CD4-positive, alpha-beta T cell treated with Interleukin-12 subunit alpha and Interleukin-12 subunit beta, for 1 hour (primary cell): Measurements from ENCODE around the gene ANO2.
"Not testable (repeated sequence)": the region's sequence is repeated elsewhere in the genome, so short reads cannot be mapped to it uniquely, and the experiment has no call there.

Source experiments
- DNase-seq: peaks from one replicate; pipeline ENCODE4 v3.0.0-alpha.2; 2020

Gene ANO2

GRCh38 chr12:5915511-5915910, 29.5 kb downstream of the ANO2 start:
- DNase-seq: no peak

GRCh38 chr12:5914387-5915149, 30.5 kb downstream of the ANO2 start:
- DNase-seq: no peak

DNA sequence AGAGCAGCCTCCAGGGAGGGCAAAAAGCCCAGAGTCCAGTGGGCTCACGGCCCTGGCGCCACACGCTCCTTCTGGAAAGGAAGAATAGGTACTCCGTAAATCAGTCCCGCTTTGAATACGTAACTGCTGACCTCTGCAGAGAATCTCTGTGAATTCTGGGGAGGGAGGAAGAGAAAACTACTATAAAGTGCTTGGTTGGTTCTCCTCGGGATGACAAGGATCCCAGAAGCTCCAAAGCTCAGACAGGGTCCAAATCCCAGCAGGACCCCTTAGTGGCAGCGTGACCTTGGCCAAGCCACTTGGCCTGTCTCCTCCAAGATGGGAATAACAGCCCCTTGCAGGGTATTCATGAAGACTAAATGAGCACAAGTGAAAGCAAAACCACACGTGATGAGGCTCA, 31.7 kb downstream of the ANO2 start:
- no peak for DNase-seq

DNA sequence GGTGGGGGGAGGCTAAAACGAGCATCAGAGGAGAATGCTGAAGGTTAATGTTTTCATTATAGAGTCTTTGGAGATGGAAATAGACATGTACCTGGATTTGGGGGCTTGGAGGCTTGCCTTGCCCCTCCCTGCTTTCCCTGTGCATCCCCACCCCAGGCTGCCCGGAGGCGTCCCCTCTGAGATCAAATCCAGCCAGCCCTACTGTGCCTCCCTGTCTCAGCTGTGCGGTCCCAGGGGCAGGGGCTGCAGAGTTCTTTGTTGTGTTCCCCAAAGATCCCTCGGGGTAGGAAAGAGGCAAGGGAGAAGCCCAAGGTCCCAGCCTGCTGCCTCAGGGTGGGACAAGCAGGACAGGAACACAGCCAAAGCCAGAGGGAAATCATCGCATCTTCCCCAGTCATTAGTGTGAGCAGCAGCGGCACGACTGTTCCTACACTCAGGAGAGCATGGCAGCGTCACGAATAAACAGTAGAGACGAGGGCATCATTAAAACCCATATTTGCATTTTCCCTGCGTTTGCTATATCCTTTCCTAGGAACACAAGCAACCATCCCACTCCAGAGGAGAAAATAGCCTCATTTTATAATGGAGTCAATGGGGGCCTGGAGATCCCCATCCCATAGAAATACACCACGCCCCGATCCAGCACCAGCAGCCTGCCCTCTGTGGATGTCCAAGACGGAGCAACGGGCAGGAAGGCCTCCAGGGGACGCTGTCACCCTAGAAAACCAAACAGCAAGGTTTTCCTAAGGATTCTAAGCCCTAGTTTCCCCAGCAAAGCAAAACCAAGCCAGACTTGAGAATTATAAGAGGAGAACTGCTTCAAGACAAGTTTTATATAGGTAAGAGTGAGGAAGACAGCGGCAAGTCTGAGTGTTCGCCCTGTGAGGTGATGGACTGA, 32.4 kb downstream of the ANO2 start:
- no peak for DNase-seq

GRCh38 chr12:5912011-5912410, 33.0 kb downstream of the ANO2 start:
- DNase-seq: no peak

DNA sequence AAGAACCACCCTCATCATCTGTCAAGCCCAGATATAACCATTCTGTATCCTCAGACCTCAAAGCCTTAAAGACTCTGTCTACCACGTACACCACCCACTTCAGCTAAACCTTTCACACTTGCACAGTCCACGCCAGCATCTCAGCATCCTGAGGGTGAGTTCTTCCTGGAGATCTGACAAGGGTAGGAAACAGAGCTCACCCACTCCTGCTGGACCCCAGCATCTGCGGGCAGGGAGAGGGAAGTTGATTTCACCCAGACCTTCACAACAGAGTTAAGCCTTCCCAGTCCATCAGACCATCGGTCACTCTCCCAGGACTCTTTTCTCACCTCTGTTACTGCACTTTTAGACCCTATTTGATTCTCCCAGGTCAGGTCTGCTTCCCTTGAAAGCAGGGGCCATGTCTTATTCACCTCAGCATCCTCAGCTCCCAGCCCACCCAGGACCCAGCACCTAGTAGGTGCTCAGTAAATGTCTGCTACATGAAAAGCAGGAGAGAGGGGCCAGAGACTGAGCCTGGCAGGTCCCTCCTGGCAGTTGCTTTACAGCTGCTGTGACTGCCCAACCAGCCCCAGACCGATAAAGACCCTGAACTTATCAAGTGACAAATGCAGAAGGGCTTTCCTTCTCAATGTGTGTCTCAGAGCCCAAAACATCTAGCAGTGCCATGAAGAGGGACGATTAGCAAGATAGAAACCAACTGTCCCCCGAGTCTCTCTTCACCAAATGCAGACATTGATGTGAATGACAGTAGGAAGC, 34.1 kb downstream of the ANO2 start:
- no peak for DNase-seq

DNA sequence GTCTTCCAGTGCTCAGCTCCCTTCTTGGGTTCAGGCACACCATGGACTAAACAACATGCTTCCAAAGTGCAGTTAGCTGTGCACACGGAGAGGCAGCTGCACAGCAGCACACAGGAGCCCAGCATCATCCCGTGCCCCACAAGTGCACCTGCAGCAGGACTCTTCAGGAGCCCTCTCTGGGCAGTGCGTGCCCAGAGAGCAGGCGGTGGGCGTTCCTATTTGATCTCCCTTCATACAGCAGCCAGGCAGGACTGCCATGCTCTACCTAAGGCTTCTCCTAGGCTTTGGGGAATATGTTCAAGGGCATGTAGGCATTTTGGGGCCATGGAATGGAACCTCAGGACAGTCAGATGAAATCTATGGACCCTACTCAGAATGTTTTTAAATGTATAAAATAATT, 35.5 kb downstream of the ANO2 start:
- no peak for DNase-seq

DNA sequence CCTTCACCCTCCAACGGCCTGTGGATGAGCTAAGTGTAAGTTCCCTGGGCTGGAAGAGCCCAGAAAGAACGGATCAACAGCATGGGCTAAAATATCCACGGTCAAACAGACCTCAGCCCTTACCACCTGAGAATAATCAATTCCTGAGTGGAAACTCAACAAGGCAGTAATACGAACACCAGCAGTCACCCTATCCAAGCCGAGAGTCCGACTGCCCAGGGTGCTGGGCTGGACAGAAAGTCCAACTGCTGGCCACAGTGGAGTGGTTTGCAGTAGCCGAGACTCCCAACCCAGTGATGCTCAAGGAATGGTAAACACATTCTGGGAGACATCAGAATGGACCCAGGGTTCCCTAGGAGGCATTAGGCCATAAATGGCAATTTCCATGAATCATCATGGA, 36.8 kb downstream of the ANO2 start:
- DNase-seq: no peak

- no peak for DNase-seq
These were observed 37.3 kb downstream of the ANO2 start for GRCh38 chr12:5907807-5908206.

DNA sequence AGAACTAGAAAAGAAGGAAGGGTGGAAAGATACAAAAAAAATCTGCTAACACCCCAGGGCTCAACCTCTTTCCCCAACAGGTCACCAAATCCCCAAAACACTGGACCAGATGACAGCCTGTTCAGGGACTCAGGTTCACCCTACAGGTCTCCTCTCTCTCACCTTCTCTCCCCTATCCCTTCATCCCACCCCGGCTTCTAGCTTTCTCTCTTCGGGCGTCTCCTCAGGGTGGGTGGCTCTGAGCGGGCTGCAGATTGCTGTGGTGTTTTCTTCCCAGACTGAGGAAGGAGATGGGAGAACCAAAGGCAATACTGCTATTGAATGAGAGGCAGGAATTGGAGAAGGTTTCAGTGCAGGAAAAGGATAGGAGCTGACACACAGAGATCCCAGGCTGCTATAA, 39.3 kb downstream of the ANO2 start:
- DNase-seq: no peak

- no peak for DNase-seq
These were observed 40.1 kb downstream of the ANO2 start for GRCh38 chr12:5904969-5905368.

DNA sequence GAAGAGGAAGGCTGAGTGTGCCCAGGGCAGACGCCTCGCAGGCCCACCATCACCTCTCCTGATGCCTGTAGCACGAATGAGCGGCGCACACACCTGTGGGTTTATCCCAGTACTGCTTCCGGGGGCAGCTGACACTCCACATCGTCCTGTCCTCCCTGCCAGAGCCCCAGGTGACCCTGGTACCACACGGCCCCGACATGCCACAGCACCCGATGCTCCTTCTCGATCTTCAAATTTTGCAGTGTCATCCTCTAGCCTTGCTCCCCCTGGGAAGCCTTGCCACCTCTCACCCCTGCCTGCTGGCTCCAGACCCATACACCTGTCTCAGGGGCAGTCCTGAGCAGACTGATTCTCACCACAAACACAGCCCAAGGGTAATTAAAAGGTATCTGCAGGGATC, 40.6 kb downstream of the ANO2 start:
- no peak for DNase-seq

DNA sequence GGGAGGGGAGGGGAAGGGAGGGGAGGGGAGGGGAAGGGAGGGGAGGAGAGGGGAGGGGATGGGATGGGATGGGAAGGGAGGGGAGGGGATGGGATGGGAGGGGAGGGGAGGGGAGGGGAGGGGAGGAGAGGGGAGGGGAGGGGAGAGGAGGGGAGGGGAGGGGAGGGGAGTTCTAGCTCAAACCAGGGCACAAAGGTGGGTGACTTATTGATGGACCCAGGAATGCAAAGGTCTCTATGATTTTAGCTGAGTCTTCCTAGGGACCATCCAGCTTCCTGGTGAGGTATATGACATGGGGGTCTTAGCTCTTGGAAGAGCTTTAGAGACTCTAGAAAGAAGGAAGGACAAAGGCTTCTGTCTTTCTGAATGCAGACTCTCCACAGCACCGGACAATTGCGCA, 42.3 kb downstream of the ANO2 start:
- DNase-seq: no peak

GRCh38 chr12:5901416-5901815, 43.6 kb downstream of the ANO2 start:
- DNase-seq: no peak

- no peak for DNase-seq
These were observed 44.4 kb downstream of the ANO2 start for GRCh38 chr12:5900533-5901205.

DNA sequence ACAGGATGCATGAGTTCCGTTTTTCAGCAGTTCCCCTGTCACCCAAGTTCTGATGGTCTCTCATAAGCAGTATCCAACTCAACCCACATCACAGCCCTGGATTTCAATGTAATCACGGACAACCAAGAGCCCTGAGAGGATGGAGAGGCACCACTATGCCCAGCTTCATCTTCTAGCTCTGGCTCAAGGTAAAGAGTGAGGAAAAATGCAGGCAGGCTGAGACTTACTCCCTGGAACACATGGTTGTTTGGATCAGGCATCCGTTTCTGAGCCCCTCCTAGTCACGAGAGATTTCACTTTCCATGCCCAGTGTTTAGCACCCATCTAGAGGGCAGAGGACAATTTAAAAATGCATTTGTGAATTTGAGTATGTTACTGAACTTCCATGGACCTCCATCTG, 45.0 kb downstream of the ANO2 start:
- DNase-seq: no peak

DNA sequence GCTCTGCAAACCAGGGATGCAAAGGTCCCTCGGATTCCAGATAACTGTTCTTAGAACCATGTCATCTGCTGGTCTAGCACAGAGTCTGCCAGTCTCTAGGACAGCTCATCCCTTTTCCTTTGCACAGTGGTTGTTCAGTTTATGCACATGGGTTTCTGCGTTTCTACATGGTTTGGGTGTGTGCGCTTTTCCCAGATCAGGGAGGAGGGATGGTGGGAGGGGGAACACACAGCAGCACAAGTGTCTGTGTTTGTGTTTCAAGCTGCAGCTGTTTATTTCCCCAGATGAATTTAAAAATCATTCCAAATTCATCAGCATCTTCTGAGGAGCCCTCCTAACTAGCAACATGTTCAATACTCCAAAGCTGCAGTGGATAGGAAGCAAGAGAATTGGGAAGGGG, 45.4 kb downstream of the ANO2 start:
- no peak for DNase-seq

- no peak for DNase-seq
These were observed 46.2 kb downstream of the ANO2 start for GRCh38 chr12:5898874-5899273.

DNA sequence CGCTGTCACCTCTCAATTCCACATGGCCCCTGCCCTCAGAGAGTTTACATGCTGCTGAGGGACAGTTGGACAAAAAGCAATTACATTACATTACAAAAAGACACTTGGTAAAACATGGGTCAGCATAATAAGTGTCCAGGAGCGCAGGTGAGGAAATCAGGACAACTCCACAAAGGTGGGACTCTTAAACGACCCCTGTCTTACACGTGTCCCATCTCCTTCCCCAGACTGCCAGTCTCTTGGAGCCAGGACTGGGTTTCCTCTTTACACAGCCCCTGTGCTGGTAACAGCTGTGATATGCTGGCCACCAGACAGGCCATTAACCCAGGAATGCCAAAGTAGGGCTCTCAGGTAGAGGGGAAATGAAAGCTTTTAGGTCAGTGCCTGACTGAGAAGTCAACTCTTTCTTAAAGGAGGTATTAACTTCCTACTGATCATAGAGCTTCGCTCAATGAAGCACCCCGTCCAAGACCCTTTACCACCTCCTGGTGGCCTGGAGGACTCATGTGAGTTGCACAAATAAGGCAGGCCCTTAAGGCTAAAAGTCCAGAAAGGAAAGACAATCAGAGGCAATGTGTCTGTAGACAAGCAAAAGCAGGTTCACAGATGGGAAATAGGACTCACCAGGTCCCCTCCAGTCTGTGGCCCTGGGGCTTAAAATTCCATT, 55.5 kb downstream of the ANO2 start:
- DNase-seq: no peak

DNA sequence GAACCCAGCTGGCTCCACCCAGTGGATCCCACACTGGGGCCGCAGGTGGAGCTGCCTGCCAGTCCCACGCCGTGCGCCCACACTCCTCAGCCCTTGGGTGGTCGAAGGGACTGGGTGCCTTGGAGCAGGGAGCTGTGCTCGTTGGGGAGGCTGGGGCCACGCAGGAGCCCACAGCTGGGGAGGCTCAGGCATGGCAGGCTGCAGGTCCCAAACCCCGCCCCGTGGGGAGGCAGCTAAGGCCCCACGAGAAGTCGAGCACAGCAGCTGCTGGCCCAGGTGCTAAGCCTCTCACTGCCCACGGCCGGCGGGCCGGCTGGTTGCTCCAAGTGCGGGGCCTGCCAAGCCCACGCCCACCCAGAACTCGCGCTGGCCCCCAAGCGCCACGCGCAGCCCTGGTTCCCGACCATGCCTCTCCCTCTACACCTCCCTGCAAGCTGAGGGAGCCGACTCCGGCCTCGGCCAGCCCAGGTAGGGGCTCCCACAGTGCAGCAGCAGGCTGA, 56.2 kb downstream of the ANO2 start:
- DNase-seq: no peak

DNA sequence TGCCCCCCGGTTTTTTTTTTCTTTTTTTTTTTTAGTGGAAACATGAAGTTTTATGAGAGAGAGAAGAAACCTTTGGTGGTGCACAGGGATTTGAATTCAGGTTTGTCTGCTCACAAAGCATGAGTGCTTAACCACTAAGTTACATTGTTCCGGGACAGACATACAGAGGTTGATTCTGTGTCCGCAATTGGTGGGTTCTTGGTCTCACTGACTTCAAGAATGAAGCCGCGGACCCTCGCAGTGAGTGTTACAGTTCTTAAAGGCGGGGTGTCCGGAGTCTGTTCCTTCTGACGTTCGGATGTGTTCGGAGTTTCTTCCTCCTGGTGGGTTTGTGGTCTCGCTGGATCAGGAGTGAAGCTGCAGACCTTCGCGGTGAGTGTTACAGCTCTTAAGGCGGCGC, 57.2 kb downstream of the ANO2 start:
- DNase-seq: not testable (repeated sequence)

GRCh38 chr12:5884866-5885265, 60.2 kb downstream of the ANO2 start:
- DNase-seq: no peak
